ENCODE measurements around the gene HEATR9.

The HEATR9 gene

GRCh38 chr17:35807371-35808144, 61.1 kb downstream of the HEATR9 start:
- DNase-seq = no peak
